ENCODE measurements around the gene NHSL1. TPM values are rescaled to one million over a fixed set of nuclear protein-coding genes. Genes with fewer than 3 reads are reported as not detected.

Gene NHSL1
- total RNA-seq, 1 donor from 2014 or later: 57.8 TPM

- peaks cover 9% of the 10 kb centered on the region for H3K4me1 Mint-ChIP-seq (ENCODE audit: low read depth, unreplicated experiment)
- DNase-seq: no peak
- H3K27me3 Mint-ChIP-seq (ENCODE audit: unreplicated experiment): no peaks in the 10 kb centered on the region
- peaks cover 3% of the 10 kb centered on the region for H3K9me3 Mint-ChIP-seq (ENCODE audit: unreplicated experiment)
- no peak overlapping the region for H3K27ac Mint-ChIP-seq (ENCODE audit: unreplicated experiment)
- peaks cover 4% of the 10 kb centered on the region for H3K36me3 Mint-ChIP-seq (ENCODE audit: unreplicated experiment)
- TF ChIP-seq, protein P1, sequence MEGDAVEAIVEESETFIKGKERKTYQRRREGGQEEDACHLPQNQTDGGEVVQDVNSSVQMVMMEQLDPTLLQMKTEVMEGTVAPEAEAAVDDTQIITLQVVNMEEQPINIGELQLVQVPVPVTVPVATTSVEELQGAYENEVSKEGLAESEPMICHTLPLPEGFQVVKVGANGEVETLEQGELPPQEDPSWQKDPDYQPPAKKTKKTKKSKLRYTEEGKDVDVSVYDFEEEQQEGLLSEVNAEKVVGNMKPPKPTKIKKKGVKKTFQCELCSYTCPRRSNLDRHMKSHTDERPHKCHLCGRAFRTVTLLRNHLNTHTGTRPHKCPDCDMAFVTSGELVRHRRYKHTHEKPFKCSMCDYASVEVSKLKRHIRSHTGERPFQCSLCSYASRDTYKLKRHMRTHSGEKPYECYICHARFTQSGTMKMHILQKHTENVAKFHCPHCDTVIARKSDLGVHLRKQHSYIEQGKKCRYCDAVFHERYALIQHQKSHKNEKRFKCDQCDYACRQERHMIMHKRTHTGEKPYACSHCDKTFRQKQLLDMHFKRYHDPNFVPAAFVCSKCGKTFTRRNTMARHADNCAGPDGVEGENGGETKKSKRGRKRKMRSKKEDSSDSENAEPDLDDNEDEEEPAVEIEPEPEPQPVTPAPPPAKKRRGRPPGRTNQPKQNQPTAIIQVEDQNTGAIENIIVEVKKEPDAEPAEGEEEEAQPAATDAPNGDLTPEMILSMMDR (IDR thresholded peaks at IDR 0.05; ENCODE audit: partially characterized antibody, unreplicated experiment): no peak
- no peak overlapping the region for H3K4me3 Mint-ChIP-seq (ENCODE audit: unreplicated experiment)
These were observed 31.4 kb downstream of the NHSL1 start for GRCh38 chr6:138467901-138468300.

GRCh38 chr6:138465007-138465645 lies 34.2 kb downstream of the NHSL1 start:
- no peak overlapping the region for H3K4me3 Mint-ChIP-seq (ENCODE audit: unreplicated experiment)
- no peak for DNase-seq
- H3K9me3 Mint-ChIP-seq (ENCODE audit: unreplicated experiment): peaks cover 10% of the 10 kb centered on the region
- no peaks in the 10 kb centered on the region for H3K27me3 Mint-ChIP-seq (ENCODE audit: unreplicated experiment)
- TF ChIP-seq, protein P1 (IDR thresholded peaks at IDR 0.05; ENCODE audit: partially characterized antibody, unreplicated experiment): no peak
- peaks cover 10% of the 10 kb centered on the region for H3K36me3 Mint-ChIP-seq (ENCODE audit: unreplicated experiment)
- H3K27ac Mint-ChIP-seq (ENCODE audit: unreplicated experiment): no peak overlapping the region
- peaks cover 13% of the 10 kb centered on the region for H3K4me1 Mint-ChIP-seq (ENCODE audit: low read depth, unreplicated experiment)

GRCh38 chr6:138464085-138464484 lies 35.2 kb downstream of the NHSL1 start:
- no peak overlapping the region for H3K27ac Mint-ChIP-seq (ENCODE audit: unreplicated experiment)

GRCh38 chr6:138461647-138462046 lies 37.6 kb downstream of the NHSL1 start:
- peaks cover 10% of the 10 kb centered on the region for H3K4me1 Mint-ChIP-seq (ENCODE audit: low read depth, unreplicated experiment)
- TF ChIP-seq, protein P1 (IDR thresholded peaks at IDR 0.05; ENCODE audit: partially characterized antibody, unreplicated experiment): no peak
- no peak for DNase-seq
- no peak overlapping the region for H3K27ac Mint-ChIP-seq (ENCODE audit: unreplicated experiment)
- peaks cover 11% of the 10 kb centered on the region for H3K9me3 Mint-ChIP-seq (ENCODE audit: unreplicated experiment)
- no peak overlapping the region for H3K4me3 Mint-ChIP-seq (ENCODE audit: unreplicated experiment)
- H3K36me3 Mint-ChIP-seq (ENCODE audit: unreplicated experiment): peaks cover 10% of the 10 kb centered on the region
- H3K27me3 Mint-ChIP-seq (ENCODE audit: unreplicated experiment): peaks cover 3% of the 10 kb centered on the region

More at GRCh38 chr6:138464085-138464484, 35.2 kb downstream of the NHSL1 start:
- H3K4me1 Mint-ChIP-seq (ENCODE audit: low read depth, unreplicated experiment): peaks cover 13% of the 10 kb centered on the region
- H3K27me3 Mint-ChIP-seq (ENCODE audit: unreplicated experiment): no peaks in the 10 kb centered on the region
- H3K4me3 Mint-ChIP-seq (ENCODE audit: unreplicated experiment): no peak overlapping the region
- DNase-seq: no peak
- TF ChIP-seq, protein P1 (IDR thresholded peaks at IDR 0.05; ENCODE audit: partially characterized antibody, unreplicated experiment): no peak
- peaks cover 10% of the 10 kb centered on the region for H3K36me3 Mint-ChIP-seq (ENCODE audit: unreplicated experiment)
- H3K9me3 Mint-ChIP-seq (ENCODE audit: unreplicated experiment): peaks cover 10% of the 10 kb centered on the region

- no peaks in the 10 kb centered on the region for H3K36me3 Mint-ChIP-seq (ENCODE audit: unreplicated experiment)
- no peak for DNase-seq
- peaks cover 2% of the 10 kb centered on the region for H3K4me1 Mint-ChIP-seq (ENCODE audit: low read depth, unreplicated experiment)
- peaks cover 3% of the 10 kb centered on the region for H3K27me3 Mint-ChIP-seq (ENCODE audit: unreplicated experiment)
- peaks cover 1% of the 10 kb centered on the region for H3K9me3 Mint-ChIP-seq (ENCODE audit: unreplicated experiment)
- TF ChIP-seq, protein P1 (IDR thresholded peaks at IDR 0.05; ENCODE audit: partially characterized antibody, unreplicated experiment): no peak
- H3K4me3 Mint-ChIP-seq (ENCODE audit: unreplicated experiment): no peak overlapping the region
- H3K27ac Mint-ChIP-seq (ENCODE audit: unreplicated experiment): no peak overlapping the region
These were observed 42.9 kb downstream of the NHSL1 start for GRCh38 chr6:138456401-138456790.
